Osteoblast (primary cell): ENCODE measurements around the gene KIDINS220. TPM values are rescaled to one million over a fixed set of nuclear protein-coding genes. Genes with fewer than 3 reads are reported as not detected.
A peak's percentile ranks its signal among the peaks of the same experiment; 100 is the strongest.

Experiments
- DNase-seq: peaks from one replicate; pipeline ENCODE4 v3.0.0; 2011; ENCODE audit warnings: low spot score, mixed read lengths; ENCODE audit not compliant: insufficient read length; ENCODE audit errors: missing footprints
- H2AFZ ChIP-seq: 2 replicates; pipeline ENCODE4 v1.6.0; 2011; ENCODE audit warnings: mild to moderate bottlenecking, low read length
- H3K27ac ChIP-seq: 2 replicates; pipeline ENCODE4 v1.5.1; 2011; ENCODE audit warnings: mild to moderate bottlenecking, low read depth, low read length, moderate library complexity
- H3K27me3 ChIP-seq: 2 replicates; pipeline ENCODE4 v1.6.0; 2012; ENCODE audit warnings: mild to moderate bottlenecking, control low read depth, inconsistent platforms, low read length, moderate library complexity; ENCODE audit not compliant: insufficient read depth
- H3K36me3 ChIP-seq: 2 replicates; pipeline ENCODE4 v1.5.1; 2011; ENCODE audit warnings: mild to moderate bottlenecking, low read length, control low read depth, moderate library complexity; ENCODE audit not compliant: insufficient read depth
- H3K4me1 ChIP-seq: 2 replicates; pipeline ENCODE4 v1.5.1; 2011; ENCODE audit warnings: mild to moderate bottlenecking, low read length, control low read depth, moderate library complexity; ENCODE audit not compliant: insufficient read depth
- H3K4me2 ChIP-seq: 2 replicates; pipeline ENCODE4 v1.6.0; 2011; ENCODE audit warnings: mild to moderate bottlenecking, low read length; ENCODE audit not compliant: insufficient read depth
- H3K4me3 ChIP-seq: fragments of 200-600 bp; sonication (generic); 3 replicates; pipeline ENCODE4 v1.5.1; 2012; ENCODE audit warnings: mild to moderate bottlenecking, low read length, inconsistent platforms; ENCODE audit not compliant: insufficient read depth
- H3K79me2 ChIP-seq: 2 replicates; pipeline ENCODE4 v1.6.0; 2012; ENCODE audit warnings: mild to moderate bottlenecking, low read length, control low read depth, inconsistent platforms; ENCODE audit not compliant: insufficient read depth
- H3K9me3 ChIP-seq: 2 replicates; pipeline ENCODE4 v1.5.1; 2011; ENCODE audit warnings: low read depth, low read length, control low read depth
- H4K20me1 ChIP-seq: 2 replicates; pipeline ENCODE4 v1.6.0; 2012; ENCODE audit warnings: mild to moderate bottlenecking, low read length, control low read depth; ENCODE audit not compliant: insufficient read depth
- CTCF ChIP-seq: IDR thresholded peaks from 2 replicates; pipeline ENCODE4 v1.5.1; 2011; ENCODE audit warnings: mild to moderate bottlenecking, low read depth, low read length, moderate library complexity; ENCODE audit errors: extremely low read depth
- total RNA-seq: library from RNA; depleted of rRNA; stranded (reverse); fragments of >200 nt; gene quantifications from 2 replicates; pipeline ENCODE4 v1.2.3, GENCODE V29; 2012

KIDINS220 gene
- total RNA-seq, 1 donor = 134 TPM

- peak overlapping the region; percentile 74 for H3K4me2 ChIP-seq
- peak overlapping the region; percentile 68 for H2AFZ ChIP-seq
Measured at GRCh38 chr2:8692783-8693156, 144.6 kb downstream of the KIDINS220 start.

GRCh38 chr2:8691859-8692437, 145.5 kb downstream of the KIDINS220 start:
- Histone ChIP-seq H3K4me3 (no peak overlapping the region), H4K20me1 (no peaks in the 10 kb centered on the region)

More at GRCh38 chr2:8692783-8693156, 144.6 kb downstream of the KIDINS220 start:
- H3K27me3 ChIP-seq = peaks cover 8% of the 10 kb centered on the region
- no peaks in the 10 kb centered on the region for H4K20me1 ChIP-seq
- H3K27ac ChIP-seq = no peak overlapping the region
- H3K9me3 ChIP-seq = no peaks in the 10 kb centered on the region
- DNase-seq = no peak
- H3K4me3 ChIP-seq = peak overlapping the region; percentile 58
- H3K36me3 ChIP-seq = no peaks in the 10 kb centered on the region
- peaks cover 9% of the 10 kb centered on the region for H3K4me1 ChIP-seq
- TF ChIP-seq CTCF = no peak
- no peaks in the 10 kb centered on the region for H3K79me2 ChIP-seq

GRCh38 chr2:8685697-8686358, 151.6 kb downstream of the KIDINS220 start:
- Histone ChIP-seq H3K4me2 (peak overlapping the region; percentile 89), H3K27me3 (no peaks in the 10 kb centered on the region), H3K36me3 (peaks cover 3% of the 10 kb centered on the region), H2AFZ (peak overlapping the region; percentile 24), H3K9me3 (no peaks in the 10 kb centered on the region), H4K20me1 (peaks cover 18% of the 10 kb centered on the region), H3K4me1 (peaks cover 14% of the 10 kb centered on the region), H3K27ac (peak overlapping the region; percentile 14), H3K4me3 (peak overlapping the region; percentile 91), H3K79me2 (peaks cover 25% of the 10 kb centered on the region)
- DNase-seq = peak; percentile 95
- TF ChIP-seq CTCF = peak; percentile 72

More at GRCh38 chr2:8691859-8692437, 145.5 kb downstream of the KIDINS220 start:
- Histone ChIP-seq H3K27me3 (peaks cover 8% of the 10 kb centered on the region), H3K79me2 (no peaks in the 10 kb centered on the region), H2AFZ (no peak overlapping the region), H3K36me3 (no peaks in the 10 kb centered on the region), H3K4me2 (no peak overlapping the region), H3K9me3 (no peaks in the 10 kb centered on the region), H3K27ac (no peak overlapping the region), H3K4me1 (peaks cover 9% of the 10 kb centered on the region)
- no peak for DNase-seq
- TF ChIP-seq CTCF = no peak
